Thoracic aorta (tissue), 2 donors: ENCODE measurements around the gene PSEN1. TPM values are rescaled to one million over a fixed set of nuclear protein-coding genes. Genes with fewer than 3 reads are reported as not detected.

Experiments used
- ATAC-seq: fragments of 150-250 bp; one replicate; pipeline ENCODE4 v1.8.0; 2017; ENCODE audit warnings: low read depth; ENCODE audit not compliant: insufficient number of reproducible peaks, low FRiP score
- DNase-seq: peaks from one replicate; pipeline ENCODE4 v3.0.0-alpha.2; 2020; ENCODE audit warnings: low spot score
- H3K27ac ChIP-seq, 2 donors: fragments of 200-600 bp; sonication (generic); 1 replicate in 1 of 2; 2 replicates in 1 of 2; pipeline ENCODE4 v1.5.1; 2016; ENCODE audit warnings: mild to moderate bottlenecking in 2 of 2, moderate library complexity in 2 of 2
- H3K27me3 ChIP-seq: fragments of 200-600 bp; sonication (generic); replicated peaks from 2 replicates; pipeline ENCODE4 v1.6.0; 2016; ENCODE audit warnings: mild to moderate bottlenecking; ENCODE audit not compliant: insufficient read depth
- H3K36me3 ChIP-seq: fragments of 200-600 bp; sonication (generic); one replicate; pipeline ENCODE4 v1.5.1; 2016
- H3K4me1 ChIP-seq, 2 donors: fragments of 200-600 bp; sonication (generic); 1 replicate in 1 of 2; 2 replicates in 1 of 2; pipeline versions ENCODE4 v1.5.1 to v1.6.0; 2016; ENCODE audit warnings: low read depth in 2 of 2, mild to moderate bottlenecking in 1 of 2; ENCODE audit not compliant: control insufficient read depth in 1 of 2
- H3K4me3 ChIP-seq: fragments of 200-600 bp; sonication (generic); 2 replicates; pipeline ENCODE4 v1.5.1; 2016; ENCODE audit warnings: mild to moderate bottlenecking
- H3K9me3 ChIP-seq: fragments of 200-600 bp; sonication (generic); 2 replicates; pipeline ENCODE4 v1.5.1; 2016
- total RNA-seq, 2 donors: library from RNA; depleted of rRNA; stranded (reverse); fragments of >200 nt; gene quantifications; one replicate each; pipeline versions ENCODE4 v1.1.0 to v1.2.3, GENCODE V29; 2016
- TF ChIP-seq, protein P1 (sequence below): fragments of 200-600 bp; sonication (generic); IDR thresholded peaks from one replicate; pipeline ENCODE4 v1.5.1; 2019; ENCODE audit warnings: antibody characterized with exemption

PSEN1 gene
- total RNA-seq, 2 donors from 2014 or later = 35.3 to 47.5 TPM

DNA sequence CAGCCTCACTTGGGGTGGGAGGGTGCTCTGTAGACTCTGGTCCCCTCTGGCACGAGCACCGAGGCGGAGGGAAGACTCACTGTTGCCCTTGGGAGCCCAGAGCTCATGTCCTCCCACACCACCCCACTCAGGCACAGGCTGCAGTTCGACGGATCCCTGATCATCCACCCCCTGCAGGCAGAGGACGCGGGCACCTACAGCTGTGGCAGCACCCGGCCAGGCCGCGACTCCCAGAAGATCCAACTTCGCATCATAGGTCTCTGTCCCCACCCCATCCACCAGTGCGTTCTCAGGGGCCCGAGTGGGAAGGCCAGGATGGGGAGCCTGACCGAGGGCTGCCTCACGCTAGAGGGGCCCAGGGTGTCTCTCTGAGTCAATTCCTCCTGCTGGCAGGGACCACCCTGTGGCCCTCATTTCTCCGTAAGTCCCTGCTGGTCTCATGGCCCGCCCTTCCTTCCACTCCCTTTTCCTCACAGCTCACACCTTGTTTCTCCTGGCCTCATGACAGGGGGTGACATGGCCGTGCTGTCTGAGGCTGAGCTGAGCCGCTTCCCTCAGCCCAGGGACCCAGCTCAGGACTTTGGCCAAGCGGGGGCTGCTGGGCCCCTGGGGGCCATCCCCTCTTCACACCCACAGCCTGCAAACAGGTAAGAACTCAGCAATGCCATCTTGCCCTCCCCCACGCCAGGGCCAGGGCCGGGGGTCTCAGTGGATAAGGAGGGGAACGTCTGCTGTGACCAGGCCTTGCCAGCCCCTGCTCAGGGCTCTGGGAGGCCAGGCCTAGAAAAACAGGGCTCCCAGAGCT, 128.0 kb downstream of the PSEN1 start:
- no peak for ATAC-seq
- H3K4me1 ChIP-seq = peaks cover 0 to 4% of the 10 kb centered on the region in 2 donors

DNA sequence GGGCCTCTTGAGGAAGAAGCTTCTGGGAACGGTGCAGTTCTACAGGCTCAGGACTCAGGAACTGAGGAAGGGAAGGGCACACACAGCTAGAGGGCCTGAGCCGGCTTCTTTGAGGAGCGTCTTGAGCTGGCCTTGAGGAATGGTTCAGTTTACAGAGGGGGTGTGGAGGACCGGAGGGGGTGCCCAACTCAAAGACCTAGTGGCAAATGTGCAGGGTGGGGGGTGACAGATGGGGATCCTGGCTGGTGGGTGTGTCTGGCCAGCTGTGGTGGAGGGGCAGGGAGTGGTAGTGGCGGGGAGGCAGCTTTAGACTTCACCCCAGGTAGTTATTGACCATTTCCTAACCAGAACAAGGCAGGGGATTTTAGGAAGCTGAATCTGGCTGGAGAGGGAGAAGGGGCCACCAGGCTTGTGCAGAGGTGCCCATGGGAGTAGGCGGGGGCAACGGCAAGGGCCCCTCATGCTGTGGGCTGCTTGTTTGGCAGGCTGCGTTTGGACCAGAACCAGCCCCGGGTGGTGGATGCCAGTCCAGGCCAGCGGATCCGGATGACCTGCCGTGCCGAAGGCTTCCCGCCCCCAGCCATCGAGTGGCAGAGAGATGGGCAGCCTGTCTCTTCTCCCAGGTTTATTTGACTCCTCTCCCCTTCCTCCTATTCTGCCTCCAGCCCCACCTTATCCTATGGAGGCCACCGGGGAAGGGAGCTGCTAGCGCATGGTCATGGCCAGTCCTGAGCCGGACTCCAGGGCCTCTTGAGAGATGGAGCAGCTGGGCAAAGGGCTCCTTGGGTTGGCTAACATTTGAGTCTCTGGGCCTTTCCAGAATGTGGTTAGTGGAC, 128.8 kb downstream of the PSEN1 start:
- Histone ChIP-seq H3K27me3 (no peaks in the 10 kb centered on the region), H3K4me3 (no peak overlapping the region), H3K36me3 (no peaks in the 10 kb centered on the region), H3K27ac (no peak overlapping the region), H3K9me3 (no peaks in the 10 kb centered on the region), H3K4me1 (peaks cover 3 to 11% of the 10 kb centered on the region in 2 donors)
- TF ChIP-seq, protein P1, sequence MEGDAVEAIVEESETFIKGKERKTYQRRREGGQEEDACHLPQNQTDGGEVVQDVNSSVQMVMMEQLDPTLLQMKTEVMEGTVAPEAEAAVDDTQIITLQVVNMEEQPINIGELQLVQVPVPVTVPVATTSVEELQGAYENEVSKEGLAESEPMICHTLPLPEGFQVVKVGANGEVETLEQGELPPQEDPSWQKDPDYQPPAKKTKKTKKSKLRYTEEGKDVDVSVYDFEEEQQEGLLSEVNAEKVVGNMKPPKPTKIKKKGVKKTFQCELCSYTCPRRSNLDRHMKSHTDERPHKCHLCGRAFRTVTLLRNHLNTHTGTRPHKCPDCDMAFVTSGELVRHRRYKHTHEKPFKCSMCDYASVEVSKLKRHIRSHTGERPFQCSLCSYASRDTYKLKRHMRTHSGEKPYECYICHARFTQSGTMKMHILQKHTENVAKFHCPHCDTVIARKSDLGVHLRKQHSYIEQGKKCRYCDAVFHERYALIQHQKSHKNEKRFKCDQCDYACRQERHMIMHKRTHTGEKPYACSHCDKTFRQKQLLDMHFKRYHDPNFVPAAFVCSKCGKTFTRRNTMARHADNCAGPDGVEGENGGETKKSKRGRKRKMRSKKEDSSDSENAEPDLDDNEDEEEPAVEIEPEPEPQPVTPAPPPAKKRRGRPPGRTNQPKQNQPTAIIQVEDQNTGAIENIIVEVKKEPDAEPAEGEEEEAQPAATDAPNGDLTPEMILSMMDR = no peak
- DNase-seq (no peak), ATAC-seq (no peak)

More for the DNA sequence above, 128.0 kb downstream of the PSEN1 start:
- TF ChIP-seq, protein P1 = no peak
- no peaks in the 10 kb centered on the region for H3K27me3 ChIP-seq
- H3K4me3 ChIP-seq = no peak overlapping the region
- H3K27ac ChIP-seq = no peak overlapping the region
- DNase-seq = no peak
- H3K36me3 ChIP-seq = no peaks in the 10 kb centered on the region
- no peaks in the 10 kb centered on the region for H3K9me3 ChIP-seq

DNA sequence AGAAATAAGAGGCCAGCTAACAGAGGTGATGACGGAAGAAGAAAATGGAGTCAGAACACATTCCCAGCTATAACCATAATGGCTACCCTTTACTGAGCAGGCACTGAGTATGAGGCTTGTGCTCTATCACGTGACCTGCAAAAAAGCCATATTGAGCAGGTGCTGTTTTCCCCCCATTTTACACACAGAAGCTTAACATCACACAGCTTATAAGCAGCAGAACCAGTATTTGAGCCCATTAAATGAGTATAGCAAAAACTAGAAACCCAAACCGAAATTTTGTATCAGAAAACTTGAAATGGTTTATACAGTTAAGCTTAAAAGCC, 129.4 kb downstream of the PSEN1 start:
- ATAC-seq (no peak), DNase-seq (no peak)
- H3K27me3 ChIP-seq = no peaks in the 10 kb centered on the region
- peaks cover 3 to 16% of the 10 kb centered on the region in 2 donors for H3K4me1 ChIP-seq
- TF ChIP-seq, protein P1 = no peak
- no peaks in the 10 kb centered on the region for H3K9me3 ChIP-seq
- no peak overlapping the region for H3K4me3 ChIP-seq
- no peak overlapping the region for H3K27ac ChIP-seq
- no peaks in the 10 kb centered on the region for H3K36me3 ChIP-seq

DNA sequence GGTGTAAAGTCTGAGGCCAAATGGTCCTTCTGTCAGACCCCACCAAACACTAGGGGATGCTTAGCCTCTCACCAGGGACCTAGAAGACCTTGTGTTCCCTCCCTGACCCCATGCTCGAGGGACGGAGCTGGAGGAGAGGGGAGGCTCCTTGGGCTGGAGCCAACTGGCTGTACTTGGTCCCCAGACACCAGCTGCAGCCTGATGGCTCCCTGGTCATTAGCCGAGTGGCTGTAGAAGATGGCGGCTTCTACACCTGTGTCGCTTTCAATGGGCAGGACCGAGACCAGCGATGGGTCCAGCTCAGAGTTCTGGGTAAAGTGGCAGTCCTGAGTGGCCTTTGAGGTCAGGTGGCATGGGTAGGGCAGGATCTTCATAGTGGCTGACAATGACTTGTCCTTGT, 130.0 kb downstream of the PSEN1 start:
- Histone ChIP-seq H3K27ac (no peak overlapping the region), H3K27me3 (no peaks in the 10 kb centered on the region), H3K36me3 (no peaks in the 10 kb centered on the region), H3K4me3 (no peak overlapping the region), H3K9me3 (no peaks in the 10 kb centered on the region), H3K4me1 (peaks cover 3 to 16% of the 10 kb centered on the region in 2 donors)
- TF ChIP-seq, protein P1 = no peak
- ATAC-seq (no peak), DNase-seq (no peak)

DNA sequence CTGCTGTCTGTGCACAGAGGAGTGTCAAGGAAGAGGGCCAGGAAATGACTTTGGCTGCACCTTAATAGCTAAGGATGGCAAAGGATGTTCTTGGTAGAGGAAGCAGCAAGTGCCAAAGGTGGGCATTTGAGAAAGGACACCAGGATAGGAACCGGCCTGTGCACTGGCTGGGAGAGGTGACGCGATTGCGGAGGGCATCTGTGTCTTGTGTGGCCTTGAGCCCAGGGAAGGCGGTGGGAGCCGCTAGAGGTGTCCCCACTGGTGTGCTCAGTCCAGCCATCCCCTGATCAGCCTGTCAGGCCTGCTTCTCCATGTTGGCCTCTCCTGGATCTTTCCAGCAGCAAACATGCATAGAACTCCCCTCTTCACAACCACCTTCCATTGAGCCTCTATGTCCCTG, 131.2 kb downstream of the PSEN1 start:
- no peak for ATAC-seq
- Histone ChIP-seq H3K4me3 (no peak overlapping the region), H3K27ac (no peak overlapping the region), H3K36me3 (no peaks in the 10 kb centered on the region), H3K4me1 (peaks cover 3 to 16% of the 10 kb centered on the region in 2 donors), H3K27me3 (no peaks in the 10 kb centered on the region), H3K9me3 (no peaks in the 10 kb centered on the region)
- no peak for DNase-seq
- TF ChIP-seq, protein P1 = no peak
